Left renal pelvis (tissue), 4 donors: ENCODE results near the gene SRC. TPM values are rescaled to one million over a fixed set of nuclear protein-coding genes. Genes with fewer than 3 reads are reported as not detected.

Experiments
- DNase-seq, 4 donors: peaks; one replicate each; pipeline ENCODE4 v3.0.0-alpha.2; 2013; ENCODE audit warnings: low read depth in 4 of 4, low spot score in 3 of 4
- polyA plus RNA-seq, 4 donors: library from polyadenylated mRNA; unstranded; fragments of 120-200 nt; gene quantifications; one replicate each; pipeline ENCODE4 v1.2.1, GENCODE V29; 2013; ENCODE audit not compliant: insufficient read length in 4 of 4

SRC gene
- polyA plus RNA-seq, 4 donors: 22.3 to 77.9 (median 57.0) TPM

DNA sequence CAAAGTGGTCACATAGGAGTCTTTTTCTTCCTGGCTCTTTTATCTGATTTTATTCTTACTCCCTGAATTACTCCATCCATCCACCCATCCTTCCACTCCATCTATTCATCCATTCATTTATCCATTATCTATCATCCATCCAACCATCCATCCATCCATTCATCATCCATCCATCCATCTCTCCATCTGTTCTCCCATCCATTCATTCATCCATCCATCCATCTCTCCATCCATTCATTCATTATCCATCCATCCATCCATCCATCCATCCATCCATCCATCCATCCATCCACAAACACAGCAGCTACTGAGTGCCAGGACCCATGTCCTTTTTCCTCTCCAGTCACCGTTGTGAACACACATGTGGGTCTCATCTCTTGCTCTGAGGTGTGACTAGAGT is 96.6 kb downstream of the SRC start:
- no peak for DNase-seq

DNA sequence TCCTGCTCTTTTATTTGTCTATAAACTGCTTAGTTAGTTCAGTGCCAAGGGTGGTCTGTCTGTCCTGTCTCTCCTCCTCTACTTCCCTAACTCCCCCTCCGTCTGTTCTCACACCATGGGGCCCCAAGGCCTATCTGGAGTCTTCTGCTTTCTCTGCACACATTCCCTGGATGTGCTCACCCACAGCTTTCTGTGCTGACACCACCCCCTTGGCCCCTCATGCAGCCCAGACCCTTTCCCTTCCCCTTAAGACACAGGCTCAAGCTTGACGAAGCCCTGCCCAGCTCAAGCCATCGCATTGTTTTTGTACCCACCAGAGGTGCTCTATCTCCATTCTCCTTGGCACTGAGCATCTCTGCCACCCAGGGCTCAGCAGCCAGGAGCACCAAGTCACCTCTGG is 97.0 kb downstream of the SRC start:
- no peak for DNase-seq

GRCh38 chr20:37443596-37443995 is 97.7 kb downstream of the SRC start:
- no peak for DNase-seq

DNA sequence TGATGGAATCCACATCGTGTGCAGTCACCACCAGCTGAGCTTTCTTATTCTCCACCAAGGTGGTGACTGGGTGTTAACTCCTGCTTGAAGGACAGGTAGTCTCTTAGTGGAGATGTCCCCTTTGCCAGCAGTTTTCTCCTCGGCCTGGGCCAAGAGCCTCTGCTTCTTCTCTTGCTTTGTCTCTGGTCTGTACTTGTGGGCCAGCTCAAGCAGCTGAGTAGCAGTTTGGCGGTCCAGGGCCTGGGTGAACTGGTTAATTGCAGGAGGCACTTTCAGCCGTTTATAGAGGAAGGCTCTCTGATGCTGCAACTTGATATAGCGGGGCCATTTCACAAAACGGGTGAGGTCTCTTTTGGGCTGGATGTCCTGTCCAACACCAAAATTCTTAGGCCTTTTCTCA is 99.1 kb downstream of the SRC start:
- no peak for DNase-seq

DNA sequence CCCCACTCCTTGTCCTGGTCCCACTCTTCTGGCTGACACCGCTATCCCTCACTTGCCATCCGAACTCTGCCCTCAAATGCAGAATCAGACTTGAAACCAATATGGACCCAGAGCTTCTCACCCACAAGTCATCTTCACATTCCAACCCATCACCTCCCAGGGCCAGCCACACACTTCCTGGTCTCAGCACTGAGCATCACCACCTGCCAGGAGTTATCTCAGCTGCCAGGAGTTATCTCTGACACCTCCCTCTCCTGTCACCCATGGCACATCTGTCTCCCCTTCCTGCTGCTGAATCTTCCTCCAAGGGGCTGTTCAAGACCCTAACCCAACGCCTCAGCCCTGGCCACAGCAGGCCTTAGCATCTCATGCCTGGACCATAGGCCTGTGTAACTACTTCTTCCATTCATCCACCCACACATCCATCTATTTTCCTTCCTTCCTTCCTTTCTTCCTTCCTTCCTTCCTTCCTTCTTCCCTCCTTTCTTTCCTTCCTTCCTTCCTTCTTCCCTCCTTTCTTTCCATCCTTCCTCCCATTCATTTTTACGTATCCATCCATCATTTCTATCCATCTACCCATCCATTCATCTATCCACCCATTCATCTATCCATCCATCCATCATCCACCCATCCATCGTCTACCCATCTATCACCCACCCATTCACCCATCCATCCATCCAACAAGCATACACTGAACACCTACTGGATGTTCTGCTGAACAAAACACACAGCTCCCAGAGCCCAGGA is 100.5 kb downstream of the SRC start:
- DNase-seq: no peak

DNA sequence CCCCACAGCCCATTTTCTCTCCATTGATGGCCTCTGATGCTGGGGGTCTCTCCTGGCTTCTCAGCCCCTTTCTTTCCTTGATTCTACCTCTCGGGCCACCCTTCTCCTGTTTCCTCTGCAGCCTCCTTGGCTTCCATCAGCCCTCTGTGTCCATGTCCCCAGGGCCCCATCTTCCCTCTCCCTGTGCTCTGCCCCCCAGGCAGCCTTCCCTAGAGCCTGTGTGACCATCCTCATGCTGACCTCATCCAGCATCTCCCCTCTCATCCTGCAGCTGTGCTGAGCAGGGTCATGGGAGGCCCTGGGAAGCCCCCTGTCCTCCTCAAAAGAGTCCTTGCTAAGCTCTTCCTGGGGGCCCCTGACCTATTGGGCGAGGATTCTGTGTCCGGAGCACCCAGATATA is 101.7 kb downstream of the SRC start:
- DNase-seq: no peak

DNA sequence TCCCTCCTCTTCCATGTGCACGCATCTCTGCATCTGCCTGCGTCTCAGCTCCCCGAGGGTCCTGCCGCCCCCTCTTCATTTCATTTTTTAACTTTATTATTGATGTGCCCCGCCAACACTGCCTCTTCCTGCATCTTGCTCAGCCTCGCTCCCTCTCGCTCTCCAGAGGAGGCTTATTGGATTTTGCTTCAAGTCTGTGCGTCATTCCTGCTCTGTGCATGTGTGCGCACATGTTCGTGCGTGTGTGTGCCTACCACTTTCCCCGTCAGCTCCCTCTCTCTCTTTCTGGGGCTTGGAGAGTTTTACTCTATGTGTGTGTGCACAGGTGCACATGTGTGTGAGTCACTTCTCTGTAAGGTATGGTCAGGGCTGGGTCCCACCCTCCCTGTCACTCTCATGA is 103.3 kb downstream of the SRC start:
- DNase-seq: no peak

DNA sequence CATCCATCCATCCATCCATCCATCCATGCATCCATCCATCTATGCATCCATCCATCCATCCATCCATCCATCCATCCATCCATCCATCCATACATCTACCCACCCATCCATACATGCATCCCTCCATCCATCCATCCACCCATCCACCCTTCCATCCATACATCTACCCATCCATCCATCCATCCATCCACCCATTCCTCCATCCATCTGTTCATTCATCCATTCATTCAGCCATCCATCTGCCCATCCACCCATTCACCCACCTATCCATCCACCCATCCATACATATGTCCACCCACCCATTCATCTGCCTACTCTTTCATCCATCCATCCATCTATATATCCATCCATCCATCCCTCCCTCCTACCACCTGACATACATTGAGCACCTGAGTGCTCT is 104.4 kb downstream of the SRC start:
- no peak for DNase-seq

DNA sequence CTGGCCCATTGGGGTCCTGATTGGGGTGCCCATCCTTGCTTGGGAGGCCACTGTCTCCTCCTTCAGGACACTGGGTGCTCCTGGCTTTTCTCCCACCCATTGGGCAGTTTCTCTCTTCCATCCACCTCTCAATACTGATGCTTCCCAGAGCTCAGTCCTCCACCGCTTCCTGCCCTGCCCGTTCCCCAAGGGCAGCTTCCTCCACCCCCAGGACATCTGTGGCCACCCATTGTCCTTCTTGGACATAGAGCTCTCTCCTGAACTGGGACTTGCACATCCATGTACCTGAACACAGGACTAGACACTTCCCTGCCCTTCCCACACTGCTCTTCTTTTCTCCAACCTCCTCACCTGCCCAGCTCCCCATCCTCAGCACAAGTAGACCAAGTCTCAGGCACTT is 105.7 kb downstream of the SRC start:
- DNase-seq: no peak

GRCh38 chr20:37452236-37452635 is 106.3 kb downstream of the SRC start:
- DNase-seq: no peak

DNA sequence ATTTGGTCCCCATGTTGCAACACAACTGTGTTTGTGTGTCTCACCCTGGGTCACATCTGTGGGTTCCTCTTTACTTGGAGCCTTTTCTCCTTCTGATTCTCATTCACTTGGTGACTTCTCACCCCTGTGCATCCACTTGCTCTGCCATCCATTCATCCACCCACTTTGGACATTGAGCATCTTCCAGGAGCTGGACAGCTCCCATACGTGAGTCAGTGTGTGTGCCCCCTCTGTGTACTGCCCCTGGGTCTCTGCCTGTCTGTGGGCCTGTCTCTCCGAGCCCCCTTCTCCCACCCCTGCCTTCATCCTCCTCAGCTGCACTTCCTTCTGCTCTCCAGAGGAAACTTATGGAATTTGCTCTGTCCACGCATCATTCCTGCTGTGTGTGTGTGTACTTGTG is 107.3 kb downstream of the SRC start:
- no peak for DNase-seq

DNA sequence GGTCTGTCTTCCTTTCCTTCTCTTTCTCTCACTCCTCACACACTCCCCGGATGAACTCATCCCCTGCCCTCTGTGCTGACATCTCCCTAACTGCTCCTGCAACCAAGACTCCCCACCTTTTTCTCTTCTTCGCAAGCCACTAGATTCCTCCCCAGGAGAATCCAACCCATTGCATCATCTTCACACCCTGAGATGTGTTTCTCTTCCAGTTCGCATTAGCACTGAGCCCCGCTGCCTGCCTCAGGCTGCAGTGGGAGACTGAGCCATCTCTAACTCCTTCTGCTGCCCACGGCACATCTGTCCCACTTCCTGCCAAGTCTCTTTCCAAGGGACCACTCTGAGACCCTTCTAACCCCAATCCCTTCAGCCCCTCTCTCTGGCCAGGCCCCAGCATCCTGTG is 107.9 kb downstream of the SRC start:
- DNase-seq: no peak

DNA sequence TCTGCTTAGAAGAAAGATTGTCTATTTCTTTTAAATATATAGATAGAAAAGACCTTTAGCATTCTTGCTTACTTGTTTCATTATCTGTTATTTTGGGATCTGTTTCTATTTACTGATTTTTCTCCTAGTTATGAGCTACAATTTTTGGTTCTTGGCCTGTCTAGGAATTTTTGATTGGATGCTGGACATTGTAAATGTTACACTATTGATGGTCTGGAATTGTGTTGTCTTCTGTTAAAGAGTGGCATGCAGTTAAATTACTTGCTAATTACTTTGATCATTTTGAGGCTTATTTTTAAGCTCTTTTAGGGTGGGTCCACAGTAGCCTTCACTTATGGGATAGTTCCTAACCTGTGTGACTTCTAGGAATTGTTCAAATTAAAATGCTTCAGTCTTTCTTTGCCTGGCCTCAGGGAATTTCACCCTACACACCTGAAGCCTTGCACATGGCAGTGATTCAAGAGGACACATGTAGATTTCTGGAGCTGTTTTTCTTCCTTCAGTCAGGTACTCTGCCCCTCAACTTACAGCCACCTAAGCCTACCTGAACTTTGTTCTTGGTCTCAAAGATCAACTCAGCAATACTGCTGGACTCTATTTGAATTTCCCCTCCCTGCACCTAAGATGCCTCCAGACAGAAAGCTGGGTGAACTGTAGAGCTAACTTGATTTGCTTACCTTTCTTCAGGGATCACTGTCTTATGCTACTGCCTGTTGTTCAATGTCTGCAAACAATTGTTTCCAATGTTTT is 108.9 kb downstream of the SRC start:
- no peak for DNase-seq

Other genes starting within 250 kb of the SRC start
- 100 to 1,000 TPM; 223 to 331 (median 306) TPM for gene RPN2, start 166.8 kb upstream of the SRC start, polyA plus RNA-seq
- 1 to 10 TPM; 5.0 to 7.3 (median 6.4) TPM for gene MROH8, start 166.6 kb upstream of the SRC start, polyA plus RNA-seq
- gene GHRH, start 84.3 kb upstream of the SRC start, polyA plus RNA-seq: not detected
- 10 to 100 TPM; 52.1 to 75.4 (median 67.1) TPM for gene MANBAL, start 56.5 kb upstream of the SRC start, polyA plus RNA-seq
- 100 to 1,000 TPM in 2 of 4 donors, 10 to 100 TPM in 2; 79.3 to 124 (median 98.9) TPM for gene NNAT, start 175.1 kb downstream of the SRC start, polyA plus RNA-seq
- gene BLCAP, start 181.7 kb downstream of the SRC start, polyA plus RNA-seq: 10 to 100 TPM; 63.7 to 95.3 (median 79.7) TPM